Activated CD4-positive, alpha-beta T cell treated with anti-CD3 and anti-CD28 coated beads, Interleukin-2, amount 50 U/mL, for 16 hours (primary cell): ENCODE data around the gene NNT.
"Not testable (repeated sequence)": the region's sequence is repeated elsewhere in the genome, so short reads cannot be mapped to it uniquely, and the experiment has no call there.

Source experiments
- DNase-seq: peaks from one replicate; pipeline ENCODE4 v3.0.0-alpha.2; 2020

The NNT gene

DNA sequence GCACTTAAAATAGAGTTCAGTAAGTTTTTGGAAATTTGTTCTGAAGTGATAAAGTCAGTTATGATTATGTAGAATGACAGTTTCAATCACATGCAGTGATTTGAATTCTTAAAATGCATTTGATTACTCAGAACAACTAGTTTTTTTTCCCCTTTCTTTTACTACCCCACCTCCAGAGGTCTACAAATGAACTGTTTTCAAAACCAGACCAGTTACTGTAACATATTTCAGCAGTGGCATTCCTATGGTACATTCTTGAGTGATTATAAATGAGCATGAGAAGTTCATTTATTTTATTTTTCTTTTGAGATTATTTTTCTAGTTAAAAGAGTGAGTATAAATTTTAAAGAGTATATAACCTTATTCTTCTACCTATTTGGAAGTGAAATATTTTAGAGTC, 71.6 kb downstream of the NNT start:
- DNase-seq: no peak

DNA sequence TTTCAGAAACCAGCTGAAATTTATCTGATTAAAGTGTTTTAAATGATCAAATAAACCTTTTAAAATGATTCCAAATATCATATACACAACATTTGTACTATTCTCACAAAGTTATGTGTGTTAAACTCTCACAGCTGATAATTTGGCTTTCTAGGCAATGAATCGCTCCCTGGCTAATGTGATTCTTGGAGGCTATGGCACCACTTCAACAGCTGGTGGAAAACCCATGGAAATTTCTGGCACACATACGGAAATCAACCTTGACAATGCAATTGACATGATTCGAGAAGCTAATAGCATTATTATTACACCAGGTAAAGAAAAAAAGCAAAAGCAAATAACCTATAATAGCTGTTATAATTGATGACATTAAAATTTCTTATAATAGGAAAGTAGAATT, 72.4 kb downstream of the NNT start:
- DNase-seq: no peak

- DNase-seq: peak; percentile 25
These were observed 73.3 kb downstream of the NNT start for GRCh38 chr5:43676083-43676840.

DNA sequence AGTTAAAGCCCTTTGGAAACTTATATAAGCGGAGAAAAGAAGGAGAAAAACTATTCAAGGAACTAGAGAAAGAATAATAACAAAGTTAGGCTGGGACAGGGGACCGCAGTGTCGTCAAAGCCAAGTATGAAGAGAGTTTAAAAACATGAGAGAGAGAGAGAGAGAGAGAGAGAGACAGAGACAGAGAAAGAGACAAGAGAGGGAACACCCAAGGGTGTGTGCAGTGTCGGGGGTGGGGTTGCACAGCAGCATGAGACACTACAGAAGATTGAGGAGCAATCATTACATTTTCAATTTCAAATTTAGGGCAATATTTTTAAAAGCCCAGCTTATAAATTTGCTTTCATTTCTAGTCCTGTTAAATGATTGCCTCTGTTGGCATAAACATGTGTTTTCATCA, 74.3 kb downstream of the NNT start:
- DNase-seq: no peak

- no peak for DNase-seq
These were observed 76.2 kb downstream of the NNT start for GRCh38 chr5:43679214-43679613.

- DNase-seq: no peak
These were observed 77.3 kb downstream of the NNT start for GRCh38 chr5:43680286-43680685.

- no peak for DNase-seq
These were observed 81.0 kb downstream of the NNT start for GRCh38 chr5:43683884-43684471.

DNA sequence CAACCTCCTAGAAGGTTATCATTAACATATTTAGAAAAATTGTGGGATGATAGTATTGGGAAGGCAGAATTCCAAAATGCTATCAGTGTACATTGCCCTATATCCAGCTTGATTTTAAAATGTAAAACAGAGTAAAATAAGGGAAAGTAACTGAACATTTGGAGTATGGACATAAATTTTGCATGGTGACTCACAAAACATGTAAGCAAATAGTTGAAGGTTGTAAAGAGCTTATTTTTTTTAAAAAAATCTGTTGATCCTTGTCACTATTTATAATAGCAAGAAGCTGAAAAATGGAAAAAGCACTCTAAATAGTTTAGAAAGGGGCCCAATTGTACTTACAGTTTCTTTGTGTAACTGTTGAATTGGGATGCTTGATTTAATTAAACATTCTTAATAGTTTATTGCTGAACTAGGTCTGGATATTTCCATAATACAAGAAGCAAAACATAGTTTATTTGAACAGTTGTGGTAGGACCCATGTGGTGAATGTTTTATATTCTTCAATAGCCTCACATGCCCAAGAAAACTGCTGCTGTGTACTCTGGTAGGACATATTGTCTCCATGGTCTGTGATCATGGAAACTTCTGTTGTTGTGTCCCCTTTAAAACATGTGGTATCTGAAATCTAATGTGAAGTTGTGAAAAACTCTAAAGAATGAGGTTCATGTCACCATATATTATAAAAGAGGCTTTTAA, 82.4 kb downstream of the NNT start:
- no peak for DNase-seq

- no peak for DNase-seq
These were observed 84.3 kb downstream of the NNT start for GRCh38 chr5:43687275-43687674.

GRCh38 chr5:43691275-43691674, 88.3 kb downstream of the NNT start:
- DNase-seq: no peak

DNA sequence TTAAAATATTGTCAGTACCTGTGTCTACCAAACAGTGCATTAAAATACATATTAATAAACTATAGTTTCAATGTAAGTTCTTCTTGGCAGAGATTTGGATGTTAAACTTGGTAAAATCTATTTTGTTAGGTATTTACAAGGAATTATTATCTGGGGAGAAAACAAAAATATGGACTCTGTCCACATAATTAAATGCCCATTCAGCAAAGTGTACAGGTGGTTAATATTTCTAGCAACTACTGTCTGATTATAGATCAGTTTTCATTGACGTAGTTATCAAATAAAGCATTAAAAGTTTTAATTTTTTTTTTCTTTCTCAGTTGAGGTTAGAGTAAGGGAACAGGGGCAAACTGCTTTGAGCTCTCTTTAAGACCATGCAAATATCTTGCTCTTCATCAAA, 88.9 kb downstream of the NNT start:
- DNase-seq: no peak

DNA sequence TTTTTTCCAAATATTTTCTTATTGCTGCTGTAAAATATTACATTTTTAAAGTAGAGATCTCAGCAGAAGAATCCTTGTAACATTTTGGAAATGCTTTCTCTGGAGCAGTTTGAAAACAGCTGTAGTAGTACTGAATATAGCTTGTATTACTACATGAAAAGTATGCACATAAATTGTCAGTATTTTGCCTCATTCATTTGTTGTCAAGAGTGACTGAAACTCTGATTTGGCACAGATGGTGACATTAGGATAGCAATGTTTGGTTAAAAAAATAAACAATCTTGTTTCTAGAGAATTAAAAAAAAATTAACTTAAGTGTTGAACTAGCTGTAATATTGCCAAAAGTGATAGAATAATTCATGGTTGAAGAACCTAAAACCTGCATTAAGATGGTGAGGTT, 90.4 kb downstream of the NNT start:
- DNase-seq: no peak

- DNase-seq: no peak
These were observed 91.0 kb downstream of the NNT start for GRCh38 chr5:43694027-43694426.

- DNase-seq: not testable (repeated sequence)
These were observed 93.5 kb downstream of the NNT start for GRCh38 chr5:43696444-43696843.

DNA sequence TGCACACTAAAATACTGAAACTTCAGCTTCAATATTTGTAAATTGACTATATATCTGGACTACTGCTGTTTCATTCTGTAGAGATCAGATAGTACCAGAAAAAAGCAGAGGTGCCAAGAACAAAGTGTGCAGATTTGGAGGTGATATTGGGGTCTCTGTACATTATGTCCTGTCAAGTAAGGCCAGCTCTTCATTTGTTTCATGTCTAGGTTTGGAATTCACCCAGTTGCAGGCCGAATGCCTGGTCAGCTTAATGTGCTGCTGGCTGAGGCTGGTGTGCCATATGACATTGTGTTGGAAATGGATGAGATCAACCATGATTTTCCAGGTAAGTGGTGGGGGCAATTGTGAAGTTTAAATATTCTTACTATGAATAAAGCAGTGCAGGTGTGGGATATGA, 96.9 kb downstream of the NNT start:
- no peak for DNase-seq

- DNase-seq: no peak
These were observed 97.6 kb downstream of the NNT start for GRCh38 chr5:43700601-43701000.

DNA sequence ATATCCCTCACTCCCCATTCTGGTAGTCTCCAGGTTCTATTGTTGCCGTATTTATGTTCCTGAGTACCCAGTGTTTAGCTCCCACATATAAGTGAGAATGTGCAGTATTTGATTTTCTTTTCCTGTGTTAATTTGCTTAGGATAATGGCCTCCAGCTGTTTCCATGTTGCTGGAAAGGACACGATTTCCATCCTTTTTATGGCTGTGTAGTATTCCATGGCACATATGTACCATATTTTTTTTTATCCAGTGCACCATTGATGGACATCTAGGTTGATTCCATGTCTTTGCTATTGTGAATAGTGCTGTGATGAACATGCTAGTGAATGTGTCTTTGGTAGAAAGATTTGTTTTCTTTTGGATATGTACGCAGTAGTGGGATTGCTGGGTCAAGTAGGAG, 98.2 kb downstream of the NNT start:
- no peak for DNase-seq

DNA sequence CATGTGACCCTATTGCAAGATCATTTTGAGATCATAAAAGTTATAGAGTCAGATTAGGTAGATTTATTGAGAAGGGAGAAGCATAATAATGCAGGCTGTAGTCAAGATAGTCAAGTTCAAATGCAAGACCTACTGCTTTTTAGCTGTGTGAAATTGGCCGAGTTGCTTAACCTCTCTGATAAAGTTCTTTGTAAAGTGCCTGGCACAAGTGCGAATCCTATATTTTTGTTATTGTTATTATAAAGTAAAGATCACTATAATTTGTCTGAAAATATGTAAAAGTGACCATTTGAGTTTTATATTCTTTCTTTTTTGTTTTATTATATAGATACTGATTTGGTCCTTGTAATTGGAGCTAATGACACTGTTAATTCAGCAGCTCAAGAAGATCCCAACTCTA, 99.3 kb downstream of the NNT start:
- no peak for DNase-seq

- DNase-seq: no peak
These were observed 99.8 kb downstream of the NNT start for GRCh38 chr5:43702815-43703214.

- DNase-seq: no peak
These were observed 101.3 kb downstream of the NNT start for GRCh38 chr5:43704243-43704642.

- not testable (repeated sequence) for DNase-seq
These were observed 103.6 kb downstream of the NNT start for GRCh38 chr5:43706576-43706975.

GRCh38 chr5:43711496-43711895, 108.5 kb downstream of the NNT start:
- no peak for DNase-seq

DNA sequence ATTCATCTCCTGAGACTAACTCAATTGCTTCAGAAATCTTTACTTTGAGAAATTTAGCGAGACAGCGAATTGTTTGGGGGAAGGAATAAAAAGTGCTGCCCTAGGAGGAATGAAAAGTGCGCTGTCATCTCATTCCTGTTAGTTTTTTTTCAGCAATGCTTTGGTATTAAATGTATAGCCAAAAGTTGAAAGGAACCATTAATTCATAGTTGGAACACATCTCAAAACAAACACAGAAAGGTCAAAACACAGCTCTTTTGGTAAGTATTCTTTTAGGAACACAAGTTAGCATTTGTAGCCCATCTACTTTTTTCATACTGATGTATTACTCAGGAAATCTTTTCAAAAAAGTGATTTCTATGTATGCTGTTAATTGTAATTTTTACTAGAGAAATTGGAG, 109.1 kb downstream of the NNT start:
- no peak for DNase-seq

- not testable (repeated sequence) for DNase-seq
These were observed 116.8 kb downstream of the NNT start for GRCh38 chr5:43719783-43720182.
